ACC112 (cell line): ENCODE data around the gene PPP1R12C.
A peak's percentile ranks its signal among the peaks of the same experiment; 100 is the strongest.

Experiments used
- H2AFZ ChIP-seq: fragments of 200-600 bp; sonication (generic); one replicate; pipeline ENCODE4 v1.6.0; 2017; ENCODE audit warnings: antibody characterized with exemption, low read length; ENCODE audit not compliant: unreplicated experiment
- H3K27ac ChIP-seq: fragments of 200-600 bp; sonication (generic); 2 replicates; pipeline ENCODE4 v1.5.1; 2014; ENCODE audit warnings: low read depth, mild to moderate bottlenecking, antibody characterized with exemption, low read length, moderate library complexity
- H3K27me3 ChIP-seq: fragments of 200-600 bp; sonication (generic); 2 replicates; pipeline ENCODE4 v1.6.1; 2014; ENCODE audit warnings: mild to moderate bottlenecking, antibody characterized with exemption, low read length, moderate library complexity, mixed read lengths; ENCODE audit not compliant: insufficient read depth
- H3K36me3 ChIP-seq: fragments of 200-600 bp; sonication (generic); 2 replicates; pipeline ENCODE4 v1.6.1; 2016; ENCODE audit warnings: mild to moderate bottlenecking, antibody characterized with exemption, low read length, moderate library complexity, mixed read lengths; ENCODE audit not compliant: insufficient read depth
- H3K4me1 ChIP-seq: fragments of 200-600 bp; sonication (generic); one replicate; pipeline ENCODE4 v1.6.1; 2016; ENCODE audit warnings: low read length, mixed read lengths; ENCODE audit not compliant: insufficient read depth, unreplicated experiment, control insufficient read depth
- H3K4me3 ChIP-seq: fragments of 200-600 bp; sonication (generic); 2 replicates; pipeline ENCODE4 v1.5.1; 2014; ENCODE audit warnings: mild to moderate bottlenecking, low read depth, low read length
- H3K79me2 ChIP-seq: fragments of 200-600 bp; sonication (generic); one replicate; pipeline ENCODE4 v1.6.0; 2016; ENCODE audit warnings: low read length; ENCODE audit not compliant: control insufficient read depth, unreplicated experiment, insufficient read depth

Gene PPP1R12C

GRCh38 chr19:55087542-55087901 is 29.9 kb downstream of the PPP1R12C start:
- peaks cover 18% of the 10 kb centered on the region for H3K27me3 ChIP-seq
- peak overlapping the region; percentile 72 for H3K4me3 ChIP-seq
- no peak overlapping the region for H3K27ac ChIP-seq

GRCh38 chr19:55086730-55087541 is 30.5 kb downstream of the PPP1R12C start:
- no peaks in the 10 kb centered on the region for H3K79me2 ChIP-seq
- no peak overlapping the region for H2AFZ ChIP-seq
- peak overlapping the region; percentile 72 for H3K4me3 ChIP-seq
- no peak overlapping the region for H3K27ac ChIP-seq
- peaks cover 4% of the 10 kb centered on the region for H3K4me1 ChIP-seq
- H3K27me3 ChIP-seq: peaks cover 23% of the 10 kb centered on the region
- H3K36me3 ChIP-seq: no peaks in the 10 kb centered on the region

More at GRCh38 chr19:55087542-55087901, 29.9 kb downstream of the PPP1R12C start:
- Histone ChIP-seq H2AFZ (no peak overlapping the region), H3K36me3 (no peaks in the 10 kb centered on the region), H3K4me1 (peaks cover 4% of the 10 kb centered on the region), H3K79me2 (no peaks in the 10 kb centered on the region)

- H3K36me3 ChIP-seq: no peaks in the 10 kb centered on the region
- H3K27ac ChIP-seq: no peak overlapping the region
- peaks cover 28% of the 10 kb centered on the region for H3K27me3 ChIP-seq
- no peaks in the 10 kb centered on the region for H3K79me2 ChIP-seq
- H3K4me3 ChIP-seq: peak overlapping the region; percentile 72
- no peak overlapping the region for H2AFZ ChIP-seq
- H3K4me1 ChIP-seq: peaks cover 4% of the 10 kb centered on the region
These were observed 31.3 kb downstream of the PPP1R12C start for GRCh38 chr19:55085923-55086715.

GRCh38 chr19:55084416-55084815 is 33.0 kb downstream of the PPP1R12C start:
- no peaks in the 10 kb centered on the region for H3K36me3 ChIP-seq
- peaks cover 4% of the 10 kb centered on the region for H3K4me1 ChIP-seq
- H3K27me3 ChIP-seq: peaks cover 28% of the 10 kb centered on the region
- no peak overlapping the region for H2AFZ ChIP-seq
- no peak overlapping the region for H3K27ac ChIP-seq
- H3K79me2 ChIP-seq: no peaks in the 10 kb centered on the region
- H3K4me3 ChIP-seq: no peak overlapping the region

- H3K4me1 ChIP-seq: peaks cover 4% of the 10 kb centered on the region
- peaks cover 28% of the 10 kb centered on the region for H3K27me3 ChIP-seq
- no peak overlapping the region for H3K4me3 ChIP-seq
These were observed 34.2 kb downstream of the PPP1R12C start for GRCh38 chr19:55083004-55083850.

GRCh38 chr19:55082020-55082851 is 35.2 kb downstream of the PPP1R12C start:
- no peak overlapping the region for H3K27ac ChIP-seq
- no peak overlapping the region for H2AFZ ChIP-seq
- H3K27me3 ChIP-seq: peaks cover 28% of the 10 kb centered on the region
- H3K4me1 ChIP-seq: no peaks in the 10 kb centered on the region
- no peaks in the 10 kb centered on the region for H3K79me2 ChIP-seq
- H3K4me3 ChIP-seq: peak overlapping the region; percentile 56
- no peaks in the 10 kb centered on the region for H3K36me3 ChIP-seq

More at GRCh38 chr19:55083004-55083850, 34.2 kb downstream of the PPP1R12C start:
- H3K27ac ChIP-seq: no peak overlapping the region
- no peaks in the 10 kb centered on the region for H3K79me2 ChIP-seq
- H3K36me3 ChIP-seq: no peaks in the 10 kb centered on the region
- H2AFZ ChIP-seq: no peak overlapping the region

- no peaks in the 10 kb centered on the region for H3K79me2 ChIP-seq
- H3K27me3 ChIP-seq: peaks cover 28% of the 10 kb centered on the region
- no peaks in the 10 kb centered on the region for H3K36me3 ChIP-seq
- H3K4me3 ChIP-seq: peak overlapping the region; percentile 56
- no peak overlapping the region for H3K27ac ChIP-seq
- H3K4me1 ChIP-seq: no peaks in the 10 kb centered on the region
- no peak overlapping the region for H2AFZ ChIP-seq
These were observed 35.7 kb downstream of the PPP1R12C start for GRCh38 chr19:55081770-55082019.

- Histone ChIP-seq H3K27ac (no peak overlapping the region), H2AFZ (peak overlapping the region; percentile 55), H3K4me1 (no peaks in the 10 kb centered on the region), H3K27me3 (peaks cover 25% of the 10 kb centered on the region), H3K4me3 (peak overlapping the region; percentile 78), H3K79me2 (no peaks in the 10 kb centered on the region), H3K36me3 (no peaks in the 10 kb centered on the region)
These were observed 36.3 kb downstream of the PPP1R12C start for GRCh38 chr19:55080968-55081769.

- no peaks in the 10 kb centered on the region for H3K36me3 ChIP-seq
- peak overlapping the region; percentile 78 for H3K4me3 ChIP-seq
- no peaks in the 10 kb centered on the region for H3K79me2 ChIP-seq
- peak overlapping the region; percentile 83 for H2AFZ ChIP-seq
- no peaks in the 10 kb centered on the region for H3K4me1 ChIP-seq
- H3K27ac ChIP-seq: no peak overlapping the region
- H3K27me3 ChIP-seq: peaks cover 21% of the 10 kb centered on the region
These were observed 37.1 kb downstream of the PPP1R12C start for GRCh38 chr19:55080121-55080967.
